Measurements from ENCODE around the gene MACROD1. TPM values are rescaled to one million over a fixed set of nuclear protein-coding genes. Genes with fewer than 3 reads are reported as not detected.

MACROD1 gene
- total RNA-seq, 1 donor from 2014 or later, result 3.4 TPM

GRCh38 chr11:64013141-64013896 is 152.6 kb downstream of the MACROD1 start:
- H3K36me3 ChIP-seq (ENCODE audit: insufficient read depth, low read length), result no peaks in the 10 kb centered on the region
- no peak overlapping the region for H3K4me3 ChIP-seq (ENCODE audit: insufficient read depth, low read depth, low read length)
- H3K9me3 ChIP-seq (ENCODE audit: insufficient read depth, low read depth, low read length), result no peaks in the 10 kb centered on the region
- no peaks in the 10 kb centered on the region for H3K4me1 Mint-ChIP-seq (ENCODE audit: low read depth, unreplicated experiment)
- no peak overlapping the region for H3K4me3 Mint-ChIP-seq (ENCODE audit: unreplicated experiment)
- no peak overlapping the region for H3K27ac ChIP-seq (ENCODE audit: low read depth, low read length)
- H3K27ac Mint-ChIP-seq (ENCODE audit: unreplicated experiment), result no peak overlapping the region
- TF ChIP-seq EZH2 (IDR thresholded peaks at IDR 0.05; ENCODE audit: insufficient read depth, low read length), result no peak
- no peak for TF ChIP-seq CTCF (IDR thresholded peaks at IDR 0.05; ENCODE audit: insufficient read depth, low read depth, low read length)
- H4K20me1 ChIP-seq (ENCODE audit: insufficient read depth, low read length), result peaks cover 12% of the 10 kb centered on the region
- no peak overlapping the region for H3K4me2 ChIP-seq (ENCODE audit: low read length)
- H3K4me1 ChIP-seq (ENCODE audit: insufficient read depth, low read length), result no peaks in the 10 kb centered on the region
- H3K27me3 Mint-ChIP-seq (ENCODE audit: low read depth, unreplicated experiment), result peaks cover 38% of the 10 kb centered on the region
- no peak for FAIRE-seq
- no peak overlapping the region for H3K9ac ChIP-seq (ENCODE audit: low read length)
- no peaks in the 10 kb centered on the region for H3K36me3 Mint-ChIP-seq (ENCODE audit: low read depth, unreplicated experiment)
- H3K27me3 ChIP-seq (ENCODE audit: insufficient read depth, low read length), result peaks cover 9% of the 10 kb centered on the region
- H2AFZ ChIP-seq (ENCODE audit: low read depth, low read length), result no peak overlapping the region
- H3K79me2 ChIP-seq (ENCODE audit: insufficient read depth, low read length), result no peaks in the 10 kb centered on the region
- no peaks in the 10 kb centered on the region for H3K9me3 Mint-ChIP-seq (ENCODE audit: unreplicated experiment)
- DNase-seq (ENCODE audit: low read depth), result no peak

- no peak overlapping the region for H3K9ac ChIP-seq (ENCODE audit: low read length)
- H2AFZ ChIP-seq (ENCODE audit: low read depth, low read length), result no peak overlapping the region
- no peaks in the 10 kb centered on the region for H3K36me3 ChIP-seq (ENCODE audit: insufficient read depth, low read length)
- H3K79me2 ChIP-seq (ENCODE audit: insufficient read depth, low read length), result no peaks in the 10 kb centered on the region
- Mint-ChIP-seq H3K27me3 (ENCODE audit: low read depth, unreplicated experiment) (peaks cover 49% of the 10 kb centered on the region), H3K27ac (ENCODE audit: unreplicated experiment) (no peak overlapping the region), H3K36me3 (ENCODE audit: low read depth, unreplicated experiment) (peaks cover 3% of the 10 kb centered on the region), H3K4me3 (ENCODE audit: unreplicated experiment) (no peak overlapping the region), H3K4me1 (ENCODE audit: low read depth, unreplicated experiment) (peaks cover 5% of the 10 kb centered on the region), H3K9me3 (ENCODE audit: unreplicated experiment) (no peaks in the 10 kb centered on the region)
- no peak overlapping the region for H3K4me3 ChIP-seq (ENCODE audit: insufficient read depth, low read depth, low read length)
- H3K4me1 ChIP-seq (ENCODE audit: insufficient read depth, low read length), result peaks cover 13% of the 10 kb centered on the region
- H3K27ac ChIP-seq (ENCODE audit: low read depth, low read length), result no peak overlapping the region
- no peak overlapping the region for H3K4me2 ChIP-seq (ENCODE audit: low read length)
- H3K9me3 ChIP-seq (ENCODE audit: insufficient read depth, low read depth, low read length), result no peaks in the 10 kb centered on the region
- H4K20me1 ChIP-seq (ENCODE audit: insufficient read depth, low read length), result peaks cover 10% of the 10 kb centered on the region
- TF ChIP-seq CTCF (IDR thresholded peaks at IDR 0.05; ENCODE audit: insufficient read depth, low read depth, low read length), result no peak
- FAIRE-seq (no peak), DNase-seq (ENCODE audit: low read depth) (no peak)
- H3K27me3 ChIP-seq (ENCODE audit: insufficient read depth, low read length), result peaks cover 5% of the 10 kb centered on the region
Measured at GRCh38 chr11:64011371-64011770, 154.5 kb downstream of the MACROD1 start.

- Histone ChIP-seq H3K4me1 (ENCODE audit: insufficient read depth, low read length) (peaks cover 13% of the 10 kb centered on the region), H3K27me3 (ENCODE audit: insufficient read depth, low read length) (peaks cover 2% of the 10 kb centered on the region), H3K27ac (ENCODE audit: low read depth, low read length) (no peak overlapping the region), H3K4me2 (ENCODE audit: low read length) (no peak overlapping the region), H2AFZ (ENCODE audit: low read depth, low read length) (no peak overlapping the region), H3K79me2 (ENCODE audit: insufficient read depth, low read length) (no peaks in the 10 kb centered on the region), H3K9ac (ENCODE audit: low read length) (no peak overlapping the region), H3K36me3 (ENCODE audit: insufficient read depth, low read length) (no peaks in the 10 kb centered on the region), H4K20me1 (ENCODE audit: insufficient read depth, low read length) (peaks cover 8% of the 10 kb centered on the region), H3K9me3 (ENCODE audit: insufficient read depth, low read depth, low read length) (no peaks in the 10 kb centered on the region), H3K4me3 (ENCODE audit: insufficient read depth, low read depth, low read length) (no peak overlapping the region)
- peaks cover 3% of the 10 kb centered on the region for H3K36me3 Mint-ChIP-seq (ENCODE audit: low read depth, unreplicated experiment)
- DNase-seq (ENCODE audit: low read depth) (no peak), FAIRE-seq (no peak)
- H3K9me3 Mint-ChIP-seq (ENCODE audit: unreplicated experiment), result peaks cover 2% of the 10 kb centered on the region
- TF ChIP-seq CTCF (IDR thresholded peaks at IDR 0.05; ENCODE audit: insufficient read depth, low read depth, low read length) (no peak), EZH2 (IDR thresholded peaks at IDR 0.05; ENCODE audit: insufficient read depth, low read length) (no peak)
- no peak overlapping the region for H3K4me3 Mint-ChIP-seq (ENCODE audit: unreplicated experiment)
- peaks cover 5% of the 10 kb centered on the region for H3K4me1 Mint-ChIP-seq (ENCODE audit: low read depth, unreplicated experiment)
- no peak overlapping the region for H3K27ac Mint-ChIP-seq (ENCODE audit: unreplicated experiment)
- H3K27me3 Mint-ChIP-seq (ENCODE audit: low read depth, unreplicated experiment), result peaks cover 53% of the 10 kb centered on the region
Measured at GRCh38 chr11:64010783-64011182, 155.1 kb downstream of the MACROD1 start.

Measured in astrocyte (in vitro differentiated cells and primary cell).